Calu3 (cell line): Measurements from ENCODE around the gene ADCY7. TPM values are rescaled to one million over a fixed set of nuclear protein-coding genes. Genes with fewer than 3 reads are reported as not detected.

Source experiments
- BruUV-seq: library from RNA; stranded (reverse); fragments of 400-500 nt; replicated peaks from 2 replicates; lab custom pipeline; 2021; lab: Mats Ljungman, UMichigan
- CTCF ChIA-PET: fragments of 300-600 bp; sonication (Branson Sonifier 250); formaldehyde crosslinking; loops from one replicate; lab custom pipeline; 2022; ENCODE audit warnings: antibody characterized with exemption; lab: Charles Lee
- DNase-seq: peaks from one replicate; pipeline ENCODE4 v3.0.0; 2022
- H3K27ac Mint-ChIP-seq: one replicate; pipeline ENCODE4 v1.8.0; 2022; ENCODE audit warnings: mixed read lengths; ENCODE audit not compliant: unreplicated experiment
- H3K27me3 Mint-ChIP-seq: one replicate; pipeline ENCODE4 v1.8.0; 2022; ENCODE audit warnings: mixed read lengths; ENCODE audit not compliant: unreplicated experiment
- H3K36me3 Mint-ChIP-seq: one replicate; pipeline ENCODE4 v1.8.0; 2022; ENCODE audit warnings: mild to moderate bottlenecking, moderate library complexity, mixed read lengths; ENCODE audit not compliant: insufficient read depth, unreplicated experiment
- H3K4me1 Mint-ChIP-seq: one replicate; pipeline ENCODE4 v1.8.0; 2022; ENCODE audit warnings: mild to moderate bottlenecking, low read depth, mixed read lengths; ENCODE audit not compliant: unreplicated experiment
- H3K4me3 Mint-ChIP-seq: one replicate; pipeline ENCODE4 v1.8.0; 2022; ENCODE audit warnings: mild to moderate bottlenecking, low read depth, moderate library complexity, mixed read lengths; ENCODE audit not compliant: unreplicated experiment
- H3K9me3 Mint-ChIP-seq: one replicate; pipeline ENCODE4 v1.8.0; 2022; ENCODE audit warnings: low read depth, mixed read lengths; ENCODE audit not compliant: unreplicated experiment
- CTCF ChIP-seq: fragments of 200-600 bp; IDR thresholded peaks from one replicate; pipeline ENCODE4 v1.8.0; 2022; ENCODE audit warnings: antibody characterized with exemption; ENCODE audit not compliant: unreplicated experiment
- intact Hi-C: fragments of 100-400 bp; cut with micrococcal nuclease; formaldehyde crosslinking; loops from one replicate; pipeline ENCODE4 v1.10.0; 2022; ENCODE audit not compliant: unreplicated experiment
- total RNA-seq: library from RNA; stranded (reverse); gene quantifications from 2 replicates; pipeline ENCODE4 v1.2.3, GENCODE V29; 2022

ADCY7 gene
- total RNA-seq, 1 experiment from 2014 or later = 67.7 TPM

DNA sequence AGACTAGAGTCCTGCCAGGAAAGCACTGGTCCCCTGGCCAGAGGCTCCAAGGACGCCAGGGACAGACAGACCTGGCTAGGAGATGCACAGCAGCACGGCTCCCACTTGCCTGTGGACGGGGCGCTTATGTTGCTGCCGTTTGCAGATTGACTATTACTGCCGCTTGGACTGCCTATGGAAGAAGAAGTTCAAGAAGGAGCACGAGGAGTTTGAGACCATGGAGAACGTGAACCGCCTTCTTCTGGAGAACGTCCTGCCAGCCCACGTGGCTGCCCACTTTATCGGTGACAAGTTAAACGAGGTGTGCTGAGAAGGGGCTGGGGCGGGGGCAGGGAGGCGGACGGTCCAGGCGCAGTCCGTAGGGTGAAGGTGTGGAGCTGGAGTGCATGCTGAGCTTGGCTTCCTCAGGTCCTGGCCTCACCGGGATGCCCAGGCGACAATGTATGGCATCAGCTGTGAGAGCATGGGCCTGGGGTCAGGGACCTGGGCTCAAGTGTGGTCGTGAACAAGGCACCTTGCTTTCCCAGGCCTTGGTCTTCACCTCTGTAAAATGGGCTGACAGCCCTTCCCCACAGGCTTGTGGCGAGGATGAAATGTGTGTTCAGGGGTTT lies 45.6 kb downstream of the ADCY7 start:
- Mint-ChIP-seq H3K27me3 (no peaks in the 10 kb centered on the region), H3K9me3 (no peaks in the 10 kb centered on the region), H3K36me3 (peaks cover 63% of the 10 kb centered on the region), H3K4me3 (no peak overlapping the region), H3K4me1 (no peaks in the 10 kb centered on the region), H3K27ac (no peak overlapping the region)
- no TSS peak for BruUV-seq
- no peak for DNase-seq
- intact Hi-C loops = loop anchor here (10.0 kb wide), 1 partner anchor 97 kb away; no protein-coding TSS in a partner anchor
- no peak for TF ChIP-seq CTCF
- CTCF ChIA-PET = interaction anchor here (0.7 kb wide), 1 partner anchor 326 kb away, joined by 4 read pairs; no protein-coding TSS in a partner anchor

DNA sequence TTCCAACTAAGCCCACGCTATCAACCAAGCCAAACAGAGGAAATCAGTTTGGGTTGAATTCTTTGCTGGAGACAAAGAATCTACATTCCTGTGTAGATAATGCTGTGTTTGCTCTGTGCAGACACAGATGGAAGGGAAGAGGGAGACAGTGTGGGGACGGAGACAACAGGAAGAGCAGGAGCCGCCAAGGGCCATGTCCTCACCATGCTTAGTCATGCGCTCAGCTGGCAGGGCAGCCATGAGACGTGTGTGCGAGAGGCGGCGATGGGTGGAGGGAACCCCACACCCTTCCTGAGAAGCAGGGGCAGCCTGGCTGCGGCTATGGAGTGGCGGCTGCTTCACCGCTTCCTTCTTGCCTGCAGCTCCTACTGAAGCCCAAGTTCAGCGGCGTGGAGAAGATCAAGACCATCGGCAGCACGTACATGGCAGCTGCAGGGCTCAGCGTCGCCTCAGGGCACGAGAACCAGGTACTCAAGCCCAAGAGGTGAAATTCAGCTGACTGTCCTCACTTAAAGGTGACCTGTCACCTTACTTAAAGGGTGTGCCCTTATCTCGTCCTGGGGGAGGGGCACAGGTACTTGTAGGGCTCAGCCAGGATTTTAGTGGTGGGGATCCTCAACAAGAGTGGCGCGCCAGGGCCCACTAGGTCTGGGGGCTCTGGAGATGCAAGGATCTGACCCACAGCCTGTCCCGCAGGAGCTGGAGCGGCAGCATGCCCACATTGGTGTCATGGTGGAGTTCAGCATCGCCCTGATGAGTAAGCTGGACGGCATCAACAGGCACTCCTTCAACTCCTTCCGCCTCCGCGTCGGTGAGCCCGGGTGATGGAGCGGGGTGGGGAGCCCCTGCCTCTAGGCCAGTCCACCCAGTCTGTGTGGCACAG lies 47.5 kb downstream of the ADCY7 start:
- H3K4me1 Mint-ChIP-seq = no peaks in the 10 kb centered on the region
- H3K27ac Mint-ChIP-seq = no peak overlapping the region
- CTCF ChIA-PET = interaction anchor here (0.9 kb wide), 1 partner anchor 27 kb away, joined by 4 read pairs; no protein-coding TSS in a partner anchor
- H3K9me3 Mint-ChIP-seq = no peaks in the 10 kb centered on the region
- DNase-seq = no peak
- TF ChIP-seq CTCF = no peak
- BruUV-seq = no TSS peak
- intact Hi-C loops = loop anchor here (10.0 kb wide), 1 partner anchor 99 kb away; no protein-coding TSS in a partner anchor
- H3K36me3 Mint-ChIP-seq = peaks cover 68% of the 10 kb centered on the region
- H3K27me3 Mint-ChIP-seq = no peaks in the 10 kb centered on the region
- H3K4me3 Mint-ChIP-seq = no peak overlapping the region

- H3K4me3 Mint-ChIP-seq = no peak overlapping the region
- peaks cover 60% of the 10 kb centered on the region for H3K36me3 Mint-ChIP-seq
- no TSS peak for BruUV-seq
- CTCF ChIA-PET = no interaction called here
- DNase-seq = no peak
- H3K4me1 Mint-ChIP-seq = no peaks in the 10 kb centered on the region
- H3K9me3 Mint-ChIP-seq = no peaks in the 10 kb centered on the region
- intact Hi-C loops = loop anchor here (10.0 kb wide), 1 partner anchor 100 kb away; no protein-coding TSS in a partner anchor
- no peak overlapping the region for H3K27ac Mint-ChIP-seq
- H3K27me3 Mint-ChIP-seq = no peaks in the 10 kb centered on the region
- no peak for TF ChIP-seq CTCF
Observed at GRCh38 chr16:50314665-50315064, 48.3 kb downstream of the ADCY7 start.

GRCh38 chr16:50315346-50315997 lies 49.1 kb downstream of the ADCY7 start:
- Mint-ChIP-seq H3K4me1 (no peaks in the 10 kb centered on the region), H3K9me3 (no peaks in the 10 kb centered on the region), H3K36me3 (peaks cover 52% of the 10 kb centered on the region), H3K27ac (no peak overlapping the region), H3K4me3 (no peak overlapping the region), H3K27me3 (no peaks in the 10 kb centered on the region)
- no peak for TF ChIP-seq CTCF
- BruUV-seq = no TSS peak
- intact Hi-C loops = loop anchor here (10.0 kb wide), 1 partner anchor 101 kb away; no protein-coding TSS in a partner anchor
- CTCF ChIA-PET = no interaction called here
- DNase-seq = no peak
